K562 (cell line): Measurements from ENCODE around the gene PTP4A2. TPM values are rescaled to one million over a fixed set of nuclear protein-coding genes. Genes with fewer than 3 reads are reported as not detected.
A peak's percentile ranks its signal among the peaks of the same experiment; 100 is the strongest.

Experiments used
- BRD4 ChIP-seq: fragments of 200-600 bp; sonication (generic); IDR thresholded peaks from 2 replicates; pipeline ENCODE4 v1.6.1; 2017; ENCODE audit warnings: inconsistent platforms
- CBX1 ChIP-seq: sonication (generic); IDR thresholded peaks from 2 replicates; pipeline ENCODE4 v1.6.1; 2016; ENCODE audit warnings: antibody characterized with exemption, low read depth, mild to moderate bottlenecking
- E2F4 ChIP-seq: sonication (generic); formaldehyde crosslinking; IDR thresholded peaks from 2 replicates; pipeline ENCODE4 v1.8.0; 2022; ENCODE audit warnings: mild to moderate bottlenecking, low read depth, missing genetic modification reagents
- GATAD2A ChIP-seq: fragments of 450-650 bp; IDR thresholded peaks from 2 replicates; pipeline ENCODE4 v1.6.1; 2017
- HSF4 ChIP-seq: fragments of 250-450 bp; sonication (Bioruptor Pico); IDR thresholded peaks from 2 replicates; pipeline ENCODE4 v2.1.2; 2022; ENCODE audit warnings: mild to moderate bottlenecking, moderate library complexity, borderline replicate concordance
- MTA3 ChIP-seq: fragments of 450-650 bp; formaldehyde crosslinking; IDR thresholded peaks from 2 replicates; pipeline ENCODE4 v1.6.1; 2017; ENCODE audit warnings: mild to moderate bottlenecking, borderline replicate concordance
- NR2C1 ChIP-seq, 2 experiments: fragments of 450-650 bp; IDR thresholded peaks; 2 replicates each; pipeline ENCODE4 v1.6.1; 2017; ENCODE audit warnings: mild to moderate bottlenecking in 2 of 2, antibody characterized with exemption in 1 of 2, inconsistent platforms in 1 of 2, missing compliant biosample characterization in 1 of 2, missing genetic modification characterization in 1 of 2
- TSHZ1 ChIP-seq: fragments of 250-450 bp; sonication (Bioruptor Pico); IDR thresholded peaks from 2 replicates; pipeline ENCODE4 v1.4.0; 2020; ENCODE audit warnings: mild to moderate bottlenecking, moderate library complexity
- XRCC4 ChIP-seq: IDR thresholded peaks from one replicate; pipeline ENCODE4 v1.6.1; 2011; ENCODE audit not compliant: insufficient read depth, insufficient read length; ENCODE audit errors: extremely low read depth
- ZFX ChIP-seq: sonication (generic); formaldehyde crosslinking; IDR thresholded peaks from 2 replicates; pipeline ENCODE4 v1.8.0; 2022; ENCODE audit warnings: mild to moderate bottlenecking, missing genetic modification reagents, moderate library complexity
- ZNF592 ChIP-seq: fragments of 450-650 bp; IDR thresholded peaks from 2 replicates; pipeline ENCODE4 v1.6.1; 2017; ENCODE audit warnings: antibody characterized with exemption, mild to moderate bottlenecking
- polyA plus RNA-seq, 8 experiments: library from polyadenylated mRNA; depleted of rRNA in 4 of 8; stranded (reverse) in 5 of 8; unstranded in 3 of 8; fragments of >200 nt; fragmentation: Nextera tagmentation in 2 of 8; fragmentation: Illumina TruSeq in 1 of 8; extraction: Ambion mirVana in 2 of 8; extraction: Trizol in 1 of 8; gene quantifications; 2 replicates each; pipeline versions ENCODE4 v1.2.1 to v1.2.3, GENCODE V29; 2011 to 2014; ENCODE audit warnings: inconsistent platforms in 1 of 8, missing spikeins in 1 of 8
- total RNA-seq, 7 experiments: library from RNA; depleted of rRNA in 6 of 7; stranded (reverse); fragments of >200 nt in 6 of 7; fragmentation: Illumina TruSeq in 2 of 7; extraction: Trizol in 2 of 7; gene quantifications; 2 replicates each; pipeline versions ENCODE4 v1.2.1 to v1.2.3, GENCODE V29; 2011 to 2021; ENCODE audit warnings: low replicate concordance in 1 of 7
- TF ChIP-seq, protein P1 (sequence below): fragments of 250-450 bp; sonication (Bioruptor Pico); IDR thresholded peaks from 2 replicates; pipeline ENCODE4 v1.9.0; 2021; ENCODE audit warnings: mild to moderate bottlenecking, inconsistent platforms
- TF ChIP-seq, protein P2 (sequence below): sonication (generic); formaldehyde crosslinking; IDR thresholded peaks from 2 replicates; pipeline ENCODE4 v1.5.0; 2020; ENCODE audit warnings: missing genetic modification reagents

The PTP4A2 gene
- total and polyA plus RNA-seq, 9 of the 15 experiments (the other 6 are each of a cell fraction or from before 2014, with no cell fraction given), result 197 to 870 (median 480) TPM

GRCh38 chr1:31939484-31940329 is 1.5 kb upstream of the PTP4A2 start (continued):
- TF ChIP-seq, protein P1, sequence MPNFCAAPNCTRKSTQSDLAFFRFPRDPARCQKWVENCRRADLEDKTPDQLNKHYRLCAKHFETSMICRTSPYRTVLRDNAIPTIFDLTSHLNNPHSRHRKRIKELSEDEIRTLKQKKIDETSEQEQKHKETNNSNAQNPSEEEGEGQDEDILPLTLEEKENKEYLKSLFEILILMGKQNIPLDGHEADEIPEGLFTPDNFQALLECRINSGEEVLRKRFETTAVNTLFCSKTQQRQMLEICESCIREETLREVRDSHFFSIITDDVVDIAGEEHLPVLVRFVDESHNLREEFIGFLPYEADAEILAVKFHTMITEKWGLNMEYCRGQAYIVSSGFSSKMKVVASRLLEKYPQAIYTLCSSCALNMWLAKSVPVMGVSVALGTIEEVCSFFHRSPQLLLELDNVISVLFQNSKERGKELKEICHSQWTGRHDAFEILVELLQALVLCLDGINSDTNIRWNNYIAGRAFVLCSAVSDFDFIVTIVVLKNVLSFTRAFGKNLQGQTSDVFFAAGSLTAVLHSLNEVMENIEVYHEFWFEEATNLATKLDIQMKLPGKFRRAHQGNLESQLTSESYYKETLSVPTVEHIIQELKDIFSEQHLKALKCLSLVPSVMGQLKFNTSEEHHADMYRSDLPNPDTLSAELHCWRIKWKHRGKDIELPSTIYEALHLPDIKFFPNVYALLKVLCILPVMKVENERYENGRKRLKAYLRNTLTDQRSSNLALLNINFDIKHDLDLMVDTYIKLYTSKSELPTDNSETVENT (CRISPR knock-in tag), result 0 out of 2 replicates have a peak, but pooled peaks have one; percentile 20
- TF ChIP-seq ZNF592 (peak; percentile 97), TSHZ1 (CRISPR knock-in tag) (no peak), HSF4 (CRISPR knock-in tag) (peak; percentile 48), E2F4 (CRISPR knock-in tag) (no peak), ZFX (CRISPR knock-in tag) (peak; percentile 94), BRD4 (0 out of 2 replicates have a peak, but pooled peaks have one; percentile 43), CBX1 (peak; percentile 40; the same call in 1 of the 2 replicates), MTA3 (peak; percentile 83; the same call in 1 of the 2 replicates), XRCC4 (no peak), NR2C1 (IDR thresholded peaks at IDR 0.05) (no peak), NR2C1 (tag; IDR thresholded peaks at IDR 0.05) (peak; percentile 54), GATAD2A (peak; percentile 69; the same call in 1 of the 2 replicates)
- TF ChIP-seq, protein P2, sequence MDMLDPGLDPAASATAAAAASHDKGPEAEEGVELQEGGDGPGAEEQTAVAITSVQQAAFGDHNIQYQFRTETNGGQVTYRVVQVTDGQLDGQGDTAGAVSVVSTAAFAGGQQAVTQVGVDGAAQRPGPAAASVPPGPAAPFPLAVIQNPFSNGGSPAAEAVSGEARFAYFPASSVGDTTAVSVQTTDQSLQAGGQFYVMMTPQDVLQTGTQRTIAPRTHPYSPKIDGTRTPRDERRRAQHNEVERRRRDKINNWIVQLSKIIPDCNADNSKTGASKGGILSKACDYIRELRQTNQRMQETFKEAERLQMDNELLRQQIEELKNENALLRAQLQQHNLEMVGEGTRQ (CRISPR knock-in tag), result no peak
